Left kidney (tissue), 8 donors: ENCODE results near the gene BRSK2. TPM values are rescaled to one million over a fixed set of nuclear protein-coding genes. Genes with fewer than 3 reads are reported as not detected.
"Not testable (repeated sequence)": the region's sequence is repeated elsewhere in the genome, so short reads cannot be mapped to it uniquely, and the experiment has no call there.

Source experiments
- DNase-seq: peaks from one replicate; pipeline ENCODE4 v3.0.0-alpha.2; 2013
- long read RNA-seq, 8 donors: transcript quantifications; one replicate each; lab custom pipeline, GENCODE V29; 2026
- polyA plus RNA-seq: library from polyadenylated mRNA; unstranded; fragments of 120-200 nt; gene quantifications from one replicate; pipeline ENCODE4 v1.2.1, GENCODE V29; 2013; ENCODE audit not compliant: insufficient read length

BRSK2 gene
- 0.90 TPM for polyA plus RNA-seq
- long read RNA-seq, donor 1 = 0 reads
- long read RNA-seq, donor 2 = 0 reads
- long read RNA-seq, donor 3 = 0 reads
- long read RNA-seq, donor 4 = 0 reads
- long read RNA-seq, donor 5 = 0 reads
- long read RNA-seq, donor 6 = 0 reads
- long read RNA-seq, donor 7 = 0 reads
- long read RNA-seq, donor 8 = 0 reads

GRCh38 chr11:1389932-1390568, at the start of gene BRSK2:
Gene BRSK2 (plus strand): TSS chr11:1389934. CDS start chr11:1390285, 351 bp downstream.
- no peak for DNase-seq

- no peak for DNase-seq
Measured at GRCh38 chr11:1340111-1340510, 49.6 kb upstream of the BRSK2 start.

GRCh38 chr11:1341226-1341625, 48.5 kb upstream of the BRSK2 start:
- not testable (repeated sequence) for DNase-seq

- no peak for DNase-seq
Measured at GRCh38 chr11:1341928-1342524, 47.7 kb upstream of the BRSK2 start.

- no peak for DNase-seq
Measured at GRCh38 chr11:1342946-1343345, 46.8 kb upstream of the BRSK2 start.

- no peak for DNase-seq
Measured at GRCh38 chr11:1343391-1344055, 46.2 kb upstream of the BRSK2 start.

GRCh38 chr11:1344056-1344635, 45.6 kb upstream of the BRSK2 start:
- DNase-seq = no peak

GRCh38 chr11:1345737-1346513, 43.8 kb upstream of the BRSK2 start:
- no peak for DNase-seq

GRCh38 chr11:1346669-1347390, 42.9 kb upstream of the BRSK2 start:
- DNase-seq = no peak

GRCh38 chr11:1347411-1347999, 42.2 kb upstream of the BRSK2 start:
- DNase-seq = not testable (repeated sequence)

- DNase-seq = no peak
Measured at GRCh38 chr11:1348146-1348795, 41.5 kb upstream of the BRSK2 start.

- no peak for DNase-seq
Measured at GRCh38 chr11:1348796-1349326, 40.9 kb upstream of the BRSK2 start.

GRCh38 chr11:1349327-1350041, 40.2 kb upstream of the BRSK2 start:
- no peak for DNase-seq

- DNase-seq = no peak
Measured at GRCh38 chr11:1350086-1350725, 39.5 kb upstream of the BRSK2 start.

- no peak for DNase-seq
Measured at GRCh38 chr11:1351278-1351937, 38.3 kb upstream of the BRSK2 start.

GRCh38 chr11:1352696-1353382, 36.9 kb upstream of the BRSK2 start:
- DNase-seq = no peak

- DNase-seq = no peak
Measured at GRCh38 chr11:1353383-1354124, 36.2 kb upstream of the BRSK2 start.
